ENCODE data around the gene CD24. TPM values are rescaled to one million over a fixed set of nuclear protein-coding genes. Genes with fewer than 3 reads are reported as not detected.
"Not testable (repeated sequence)": the region's sequence is repeated elsewhere in the genome, so short reads cannot be mapped to it uniquely, and the experiment has no call there.

CD24 gene
- total and polyA plus RNA-seq, 2 donors (not counting 1 experiment from before 2014, with no cell fraction given), result 0.17 to 0.69 TPM

DNA sequence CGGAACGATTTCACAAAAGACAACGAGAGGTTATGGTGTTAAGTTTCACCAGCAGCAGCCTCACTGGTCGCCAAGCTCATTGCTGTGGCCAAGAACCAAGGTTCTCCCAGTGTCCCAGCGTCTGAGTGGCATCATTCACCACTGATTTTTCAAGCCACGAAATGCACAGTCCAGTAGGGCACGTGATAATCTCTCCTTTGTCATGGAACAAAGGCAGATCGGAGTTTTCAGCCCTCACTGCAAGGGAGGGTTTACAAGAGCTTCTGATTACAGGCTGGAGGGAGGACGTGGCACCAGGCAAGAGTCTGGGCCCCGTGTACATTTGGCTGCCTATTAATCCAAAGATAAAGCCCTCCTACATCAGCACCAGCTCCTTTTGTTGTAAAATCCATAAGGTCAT lies 2.0 kb downstream of the CD24 start:
- Histone ChIP-seq H4K20me1 (ENCODE audit: control insufficient read depth, extremely low read depth, insufficient read depth, low read length) (no peaks in the 10 kb centered on the region), H3K27me3 (ENCODE audit: control insufficient read depth, insufficient read depth, low read length) (peaks cover 48% of the 10 kb centered on the region), H3K9me3 (ENCODE audit: control insufficient read depth, insufficient read depth, low read depth, low read length) (no peaks in the 10 kb centered on the region), H3K4me3 (replicated peaks in 1 of 4; ENCODE audit: control extremely low read depth in 1 of 4, insufficient read depth in 1 of 4, low read depth in 3 of 4, low read length in 4 of 4) (no peak overlapping the region), H3K79me2 (ENCODE audit: control insufficient read depth, insufficient read depth, low read length) (no peaks in the 10 kb centered on the region), H3K27ac (ENCODE audit: insufficient read depth, low read length) (no peak overlapping the region), H3K36me3 (ENCODE audit: control insufficient read depth, insufficient read depth, low read length) (no peaks in the 10 kb centered on the region), H3K9ac (ENCODE audit: insufficient read depth, low read length) (no peak overlapping the region), H3K4me1 (ENCODE audit: control insufficient read depth, extremely low read depth, insufficient read depth, low read length) (no peaks in the 10 kb centered on the region), H3K4me2 (ENCODE audit: extremely low read depth, insufficient read depth, low read length) (no peak overlapping the region), H2AFZ (ENCODE audit: low read length) (no peak overlapping the region)
- peak in 1 of 2 donors; percentile 31 for DNase-seq (ENCODE audit: low read depth in 2 of 2)
- TF ChIP-seq, protein P1, sequence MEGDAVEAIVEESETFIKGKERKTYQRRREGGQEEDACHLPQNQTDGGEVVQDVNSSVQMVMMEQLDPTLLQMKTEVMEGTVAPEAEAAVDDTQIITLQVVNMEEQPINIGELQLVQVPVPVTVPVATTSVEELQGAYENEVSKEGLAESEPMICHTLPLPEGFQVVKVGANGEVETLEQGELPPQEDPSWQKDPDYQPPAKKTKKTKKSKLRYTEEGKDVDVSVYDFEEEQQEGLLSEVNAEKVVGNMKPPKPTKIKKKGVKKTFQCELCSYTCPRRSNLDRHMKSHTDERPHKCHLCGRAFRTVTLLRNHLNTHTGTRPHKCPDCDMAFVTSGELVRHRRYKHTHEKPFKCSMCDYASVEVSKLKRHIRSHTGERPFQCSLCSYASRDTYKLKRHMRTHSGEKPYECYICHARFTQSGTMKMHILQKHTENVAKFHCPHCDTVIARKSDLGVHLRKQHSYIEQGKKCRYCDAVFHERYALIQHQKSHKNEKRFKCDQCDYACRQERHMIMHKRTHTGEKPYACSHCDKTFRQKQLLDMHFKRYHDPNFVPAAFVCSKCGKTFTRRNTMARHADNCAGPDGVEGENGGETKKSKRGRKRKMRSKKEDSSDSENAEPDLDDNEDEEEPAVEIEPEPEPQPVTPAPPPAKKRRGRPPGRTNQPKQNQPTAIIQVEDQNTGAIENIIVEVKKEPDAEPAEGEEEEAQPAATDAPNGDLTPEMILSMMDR (conservative IDR thresholded peaks at IDR 0.05 in 1 of 2, IDR thresholded peaks at IDR 0.05 in 1 of 2; ENCODE audit: low read depth in 1 of 2, low read length in 2 of 2), result no peak
- TF ChIP-seq EZH2 (IDR thresholded peaks at IDR 0.05; ENCODE audit: low read length, missing control alignments), result peak; percentile 71

DNA sequence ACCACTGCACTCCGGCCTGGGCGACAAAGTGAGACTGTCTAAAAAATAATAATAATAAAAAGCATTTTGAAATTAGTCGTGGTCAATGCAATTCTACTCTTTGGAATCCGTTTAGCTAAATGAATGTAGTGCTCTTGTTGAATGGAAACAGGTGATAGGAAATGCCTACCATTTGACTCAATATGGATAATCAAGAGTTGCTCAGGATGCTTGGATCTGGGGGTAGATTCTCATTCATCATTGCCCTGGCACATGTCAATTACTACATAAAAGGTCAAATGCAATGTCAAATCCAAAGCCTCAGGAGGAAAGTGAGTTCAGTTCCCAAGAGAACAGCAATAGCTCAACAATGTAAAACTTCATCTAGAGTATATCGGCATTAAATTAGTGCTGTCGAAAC lies 3.8 kb downstream of the CD24 start:
- H3K4me2 ChIP-seq (ENCODE audit: extremely low read depth, insufficient read depth, low read length); H3K36me3 ChIP-seq (ENCODE audit: control insufficient read depth, insufficient read depth, low read length); H4K20me1 ChIP-seq (ENCODE audit: control insufficient read depth, extremely low read depth, insufficient read depth, low read length); H3K27ac ChIP-seq (ENCODE audit: insufficient read depth, low read length); H2AFZ ChIP-seq (ENCODE audit: low read length); DNase-seq (ENCODE audit: low read depth in 2 of 2); H3K9me3 ChIP-seq (ENCODE audit: control insufficient read depth, insufficient read depth, low read depth, low read length); H3K9ac ChIP-seq (ENCODE audit: insufficient read depth, low read length); H3K4me1 ChIP-seq (ENCODE audit: control insufficient read depth, extremely low read depth, insufficient read depth, low read length); H3K4me3 ChIP-seq (replicated peaks in 1 of 4; ENCODE audit: control extremely low read depth in 1 of 4, insufficient read depth in 1 of 4, low read depth in 3 of 4, low read length in 4 of 4); H3K79me2 ChIP-seq (ENCODE audit: control insufficient read depth, insufficient read depth, low read length): not testable (repeated sequence)
- peaks cover 30% of the 10 kb centered on the region for H3K27me3 ChIP-seq (ENCODE audit: control insufficient read depth, insufficient read depth, low read length)

DNA sequence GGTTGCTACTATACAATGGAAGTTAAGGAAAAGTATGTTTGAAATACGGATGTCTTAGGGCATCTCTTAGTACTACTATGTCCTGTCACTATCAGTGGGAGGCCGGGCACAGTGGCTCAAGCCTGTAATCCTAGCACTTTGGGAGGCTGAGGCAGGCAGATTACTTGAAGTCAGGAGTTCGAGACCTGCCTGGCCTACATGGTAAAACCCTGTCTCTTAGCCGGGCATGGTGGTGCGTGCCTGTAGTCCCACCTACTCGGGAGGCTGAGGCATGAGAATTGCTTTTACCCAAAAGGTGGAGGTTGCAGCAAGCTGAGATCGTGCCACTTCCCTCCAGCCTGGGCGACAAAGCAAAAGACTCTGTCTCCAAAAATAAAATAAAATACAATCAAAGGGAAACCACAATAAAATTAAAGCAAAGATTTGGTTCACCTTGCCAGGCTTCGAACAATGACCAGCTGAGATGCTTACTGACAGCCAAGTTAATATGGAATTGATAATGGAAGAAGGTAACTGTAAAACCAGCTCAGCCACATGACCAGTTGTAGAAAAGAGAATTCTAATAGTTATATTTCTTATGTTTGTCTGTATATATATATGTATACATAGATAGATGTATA lies 6.5 kb downstream of the CD24 start:
- H4K20me1 ChIP-seq (ENCODE audit: control insufficient read depth, extremely low read depth, insufficient read depth, low read length), result no peaks in the 10 kb centered on the region
- TF ChIP-seq EZH2 (IDR thresholded peaks at IDR 0.05; ENCODE audit: low read length, missing control alignments), result no peak
- TF ChIP-seq, protein P1 (conservative IDR thresholded peaks at IDR 0.05 in 1 of 2, IDR thresholded peaks at IDR 0.05 in 1 of 2; ENCODE audit: low read depth in 1 of 2, low read length in 2 of 2), result no peak
- no peak overlapping the region for H3K27ac ChIP-seq (ENCODE audit: insufficient read depth, low read length)
- H3K4me1 ChIP-seq (ENCODE audit: control insufficient read depth, extremely low read depth, insufficient read depth, low read length), result no peaks in the 10 kb centered on the region
- H3K9me3 ChIP-seq (ENCODE audit: control insufficient read depth, insufficient read depth, low read depth, low read length), result no peaks in the 10 kb centered on the region
- H3K27me3 ChIP-seq (ENCODE audit: control insufficient read depth, insufficient read depth, low read length), result peaks cover 14% of the 10 kb centered on the region
- no peaks in the 10 kb centered on the region for H3K36me3 ChIP-seq (ENCODE audit: control insufficient read depth, insufficient read depth, low read length)
- no peak overlapping the region for H3K4me3 ChIP-seq (replicated peaks in 1 of 4; ENCODE audit: control extremely low read depth in 1 of 4, insufficient read depth in 1 of 4, low read depth in 3 of 4, low read length in 4 of 4)
- H2AFZ ChIP-seq (ENCODE audit: low read length), result no peak overlapping the region
- H3K4me2 ChIP-seq (ENCODE audit: extremely low read depth, insufficient read depth, low read length), result no peak overlapping the region
- H3K79me2 ChIP-seq (ENCODE audit: control insufficient read depth, insufficient read depth, low read length), result no peaks in the 10 kb centered on the region
- no peak overlapping the region for H3K9ac ChIP-seq (ENCODE audit: insufficient read depth, low read length)
- no peak for DNase-seq (ENCODE audit: low read depth in 2 of 2)

Data from fibroblast of lung (primary cell).